ENCODE data around the gene KCNIP3. TPM values are rescaled to one million over a fixed set of nuclear protein-coding genes. Genes with fewer than 3 reads are reported as not detected.
A peak's percentile ranks its signal among the peaks of the same experiment; 100 is the strongest.

KCNIP3 gene
- total RNA-seq, 1 donor from 2014 or later: 0.64 TPM

DNA sequence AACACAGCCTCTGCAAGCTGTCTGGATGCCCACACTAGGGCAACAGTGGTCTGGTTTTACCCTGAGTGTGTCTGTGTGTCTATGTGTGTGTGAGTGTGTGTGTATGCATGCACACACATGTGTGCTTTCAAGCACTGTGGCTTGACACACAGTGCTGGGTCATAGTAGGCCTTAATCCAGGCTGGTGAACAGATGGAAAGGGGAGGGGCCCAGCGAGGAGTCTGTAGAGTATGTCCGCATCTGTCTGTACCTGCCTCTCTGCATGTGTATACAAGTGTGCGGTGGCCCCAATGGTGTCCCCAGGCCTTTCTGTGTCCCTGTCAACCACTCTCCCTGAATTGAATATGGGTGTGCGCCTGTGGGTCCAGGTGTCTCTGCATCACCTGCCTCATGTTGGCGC is 9.3 kb upstream of the KCNIP3 start:
- H3F3A ChIP-seq (ENCODE audit: low read depth): no peaks in the 10 kb centered on the region
- no peaks in the 10 kb centered on the region for H3K4me1 ChIP-seq
- H3K27ac ChIP-seq: no peak overlapping the region
- no peak for TF ChIP-seq EZH2 (IDR thresholded peaks at IDR 0.05)
- TF ChIP-seq CTCF (IDR thresholded peaks at IDR 0.05): no peak
- no peak for TF ChIP-seq EZH2phosphoT487 (IDR thresholded peaks at IDR 0.05)
- DNase-seq (ENCODE audit: low spot score): no peak
- no peaks in the 10 kb centered on the region for H3K79me2 ChIP-seq (ENCODE audit: low read depth)
- no peaks in the 10 kb centered on the region for H3K9me3 ChIP-seq (ENCODE audit: low read depth)
- Mint-ChIP-seq H3K27ac (peak overlapping the region; percentile 37), H3K27me3 (ENCODE audit: insufficient read depth, low read depth) (peaks cover 5% of the 10 kb centered on the region), H3K9me3 (peaks cover 23% of the 10 kb centered on the region), H3K36me3 (peaks cover 3% of the 10 kb centered on the region), H3K4me1 (peaks cover 2% of the 10 kb centered on the region), H3K4me3 (no peak overlapping the region)
- H3K4me3 ChIP-seq: no peak overlapping the region
- no peaks in the 10 kb centered on the region for H4K20me1 ChIP-seq (ENCODE audit: low read depth)
- no peaks in the 10 kb centered on the region for H3K36me3 ChIP-seq
- H3K27me3 ChIP-seq: no peaks in the 10 kb centered on the region
- no peak overlapping the region for H3K9ac ChIP-seq
- no peak overlapping the region for H2AFZ ChIP-seq (replicated peaks)
- H3K4me2 ChIP-seq: no peak overlapping the region

GRCh38 chr2:95289253-95289652 is 7.9 kb upstream of the KCNIP3 start:
- no peaks in the 10 kb centered on the region for H3K4me1 ChIP-seq
- no peaks in the 10 kb centered on the region for H3K27me3 Mint-ChIP-seq (ENCODE audit: insufficient read depth, low read depth)
- H4K20me1 ChIP-seq (ENCODE audit: low read depth): no peaks in the 10 kb centered on the region
- no peak overlapping the region for H2AFZ ChIP-seq (replicated peaks)
- H3K4me3 ChIP-seq: no peak overlapping the region
- no peak for DNase-seq (ENCODE audit: low spot score)
- no peaks in the 10 kb centered on the region for H3K27me3 ChIP-seq
- no peaks in the 10 kb centered on the region for H3K36me3 ChIP-seq
- H3K9ac ChIP-seq: no peak overlapping the region
- no peaks in the 10 kb centered on the region for H3K4me1 Mint-ChIP-seq
- H3F3A ChIP-seq (ENCODE audit: low read depth): no peaks in the 10 kb centered on the region
- no peak overlapping the region for H3K27ac ChIP-seq
- H3K36me3 Mint-ChIP-seq: peaks cover 3% of the 10 kb centered on the region
- no peak overlapping the region for H3K27ac Mint-ChIP-seq
- no peak overlapping the region for H3K4me2 ChIP-seq
- H3K9me3 ChIP-seq (ENCODE audit: low read depth): no peaks in the 10 kb centered on the region
- TF ChIP-seq EZH2phosphoT487 (IDR thresholded peaks at IDR 0.05) (no peak), CTCF (IDR thresholded peaks at IDR 0.05) (peak; percentile 21)
- H3K9me3 Mint-ChIP-seq: peaks cover 22% of the 10 kb centered on the region
- H3K4me3 Mint-ChIP-seq: no peak overlapping the region
- no peaks in the 10 kb centered on the region for H3K79me2 ChIP-seq (ENCODE audit: low read depth)

DNA sequence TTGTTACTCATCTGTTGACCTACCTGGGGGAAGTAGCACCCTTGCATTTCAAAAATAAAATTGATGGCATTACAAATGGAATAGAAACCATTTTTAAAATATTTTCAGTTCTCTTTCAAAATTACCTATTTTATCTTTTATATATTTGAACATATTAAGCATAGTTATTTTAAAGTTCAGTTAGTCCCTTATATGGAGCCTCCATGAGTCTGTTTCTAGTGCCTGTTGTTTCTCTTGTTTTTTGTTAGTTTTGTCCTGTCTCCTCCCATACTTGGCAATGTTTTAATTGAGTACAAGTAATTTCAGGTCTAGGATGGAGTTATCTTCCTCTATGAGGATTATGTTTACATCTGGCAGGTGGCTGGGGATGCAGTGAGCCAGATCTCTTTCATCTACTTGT is 5.9 kb upstream of the KCNIP3 start:
- no peak for DNase-seq (ENCODE audit: low spot score)
- Histone ChIP-seq H4K20me1 (ENCODE audit: low read depth) (no peaks in the 10 kb centered on the region), H3K79me2 (ENCODE audit: low read depth) (no peaks in the 10 kb centered on the region), H3K9me3 (ENCODE audit: low read depth) (no peaks in the 10 kb centered on the region), H3K4me2 (no peak overlapping the region), H3F3A (ENCODE audit: low read depth) (no peaks in the 10 kb centered on the region), H3K27ac (no peak overlapping the region), H2AFZ (replicated peaks) (no peak overlapping the region), H3K36me3 (no peaks in the 10 kb centered on the region), H3K9ac (no peak overlapping the region), H3K27me3 (no peaks in the 10 kb centered on the region), H3K4me3 (no peak overlapping the region), H3K4me1 (no peaks in the 10 kb centered on the region)
- Mint-ChIP-seq H3K27me3 (ENCODE audit: insufficient read depth, low read depth) (peaks cover 3% of the 10 kb centered on the region), H3K9me3 (peaks cover 22% of the 10 kb centered on the region), H3K4me1 (peaks cover 5% of the 10 kb centered on the region), H3K27ac (no peak overlapping the region), H3K36me3 (peaks cover 3% of the 10 kb centered on the region), H3K4me3 (no peak overlapping the region)
- TF ChIP-seq EZH2phosphoT487 (IDR thresholded peaks at IDR 0.05): no peak

- H2AFZ ChIP-seq (replicated peaks): no peak overlapping the region
These were observed 4.4 kb upstream of the KCNIP3 start for GRCh38 chr2:95292623-95293260.

More at GRCh38 chr2:95292623-95293260, 4.4 kb upstream of the KCNIP3 start:
- no peak overlapping the region for H3K9ac ChIP-seq
- H3K4me3 Mint-ChIP-seq: no peak overlapping the region
- H3K27me3 ChIP-seq: no peaks in the 10 kb centered on the region
- peaks cover 22% of the 10 kb centered on the region for H3K9me3 Mint-ChIP-seq
- H3K4me1 ChIP-seq: no peaks in the 10 kb centered on the region
- H4K20me1 ChIP-seq (ENCODE audit: low read depth): no peaks in the 10 kb centered on the region
- no peaks in the 10 kb centered on the region for H3K36me3 ChIP-seq
- peaks cover 3% of the 10 kb centered on the region for H3K36me3 Mint-ChIP-seq
- H3K27ac ChIP-seq: no peak overlapping the region
- peaks cover 17% of the 10 kb centered on the region for H3K4me1 Mint-ChIP-seq
- H3K27ac Mint-ChIP-seq: no peak overlapping the region
- no peak overlapping the region for H3K4me3 ChIP-seq
- no peak for DNase-seq (ENCODE audit: low spot score)
- H3K9me3 ChIP-seq (ENCODE audit: low read depth): no peaks in the 10 kb centered on the region
- H3K79me2 ChIP-seq (ENCODE audit: low read depth): no peaks in the 10 kb centered on the region
- peaks cover 5% of the 10 kb centered on the region for H3K27me3 Mint-ChIP-seq (ENCODE audit: insufficient read depth, low read depth)
- no peaks in the 10 kb centered on the region for H3F3A ChIP-seq (ENCODE audit: low read depth)
- H3K4me2 ChIP-seq: no peak overlapping the region
- TF ChIP-seq EZH2phosphoT487 (IDR thresholded peaks at IDR 0.05): no peak
- no peak for TF ChIP-seq CTCF (IDR thresholded peaks at IDR 0.05)
- TF ChIP-seq EZH2 (IDR thresholded peaks at IDR 0.05): no peak

Data from neural progenitor cell (in vitro differentiated cells).